A549 (cell line): Measurements from ENCODE around the gene CCDC70.

Experiments
- CHD2 ChIP-seq: fragments of 150-350 bp; IDR thresholded peaks from 2 replicates; pipeline ENCODE4 v1.6.1; 2014; ENCODE audit warnings: low read length; ENCODE audit not compliant: partially characterized antibody
- EP300 ChIP-seq, 2 experiments: fragments of >200 bp; sonication (Bioruptor Twin); formaldehyde crosslinking; IDR thresholded peaks; 2 replicates in 1 of 2; 3 replicates in 1 of 2; pipeline ENCODE4 v1.6.1; 2016 to 2017
- JUN ChIP-seq, 2 experiments: fragments of >200 bp; sonication (Bioruptor Twin); formaldehyde crosslinking; IDR thresholded peaks; 2 replicates in 1 of 2; 3 replicates in 1 of 2; pipeline ENCODE4 v1.6.1; 2016 to 2017
- KDM1A ChIP-seq: fragments of 200-600 bp; sonication (generic); IDR thresholded peaks from 2 replicates; pipeline ENCODE4 v1.6.1; 2016; ENCODE audit warnings: low read depth, mild to moderate bottlenecking
- POLR2A ChIP-seq: IDR thresholded peaks from 2 replicates; pipeline ENCODE4 v1.6.1; 2012; ENCODE audit warnings: mild to moderate bottlenecking, low read length
- RAD21 ChIP-seq, 2 experiments: fragments of >200 bp in 1 of 2; sonication (Bioruptor Twin) in 1 of 2; formaldehyde crosslinking in 1 of 2; IDR thresholded peaks in 1 of 2; conservative IDR thresholded peaks in 1 of 2; 2 replicates in 1 of 2; 3 replicates in 1 of 2; pipeline ENCODE4 v1.6.1; 2012 to 2018; ENCODE audit warnings: inconsistent platforms in 1 of 2
- RCOR1 ChIP-seq: fragments of 150-350 bp; IDR thresholded peaks from 2 replicates; pipeline ENCODE4 v1.6.1; 2014; ENCODE audit warnings: antibody characterized with exemption, low read length, low read depth
- SMC3 ChIP-seq: fragments of >200 bp; sonication (Bioruptor Twin); formaldehyde crosslinking; IDR thresholded peaks from 3 replicates; pipeline ENCODE4 v1.6.1; 2018; ENCODE audit warnings: inconsistent platforms
- TF ChIP-seq, protein P1 (sequence below): IDR thresholded peaks from 2 replicates; pipeline ENCODE4 v1.6.1; 2012
- TF ChIP-seq, protein P2 (sequence below): fragments of 450-650 bp; IDR thresholded peaks from 2 replicates; pipeline ENCODE4 v1.6.1; 2014; ENCODE audit warnings: antibody characterized with exemption
- TF ChIP-seq, protein P3 (sequence below): IDR thresholded peaks from 2 replicates; pipeline ENCODE4 v1.6.1; 2012; ENCODE audit warnings: low read depth, borderline replicate concordance
- TF ChIP-seq, protein P4 (sequence below): fragments of >200 bp; sonication (Bioruptor Twin); formaldehyde crosslinking; IDR thresholded peaks from 3 replicates; pipeline ENCODE4 v1.5.1; 2016

DNA sequence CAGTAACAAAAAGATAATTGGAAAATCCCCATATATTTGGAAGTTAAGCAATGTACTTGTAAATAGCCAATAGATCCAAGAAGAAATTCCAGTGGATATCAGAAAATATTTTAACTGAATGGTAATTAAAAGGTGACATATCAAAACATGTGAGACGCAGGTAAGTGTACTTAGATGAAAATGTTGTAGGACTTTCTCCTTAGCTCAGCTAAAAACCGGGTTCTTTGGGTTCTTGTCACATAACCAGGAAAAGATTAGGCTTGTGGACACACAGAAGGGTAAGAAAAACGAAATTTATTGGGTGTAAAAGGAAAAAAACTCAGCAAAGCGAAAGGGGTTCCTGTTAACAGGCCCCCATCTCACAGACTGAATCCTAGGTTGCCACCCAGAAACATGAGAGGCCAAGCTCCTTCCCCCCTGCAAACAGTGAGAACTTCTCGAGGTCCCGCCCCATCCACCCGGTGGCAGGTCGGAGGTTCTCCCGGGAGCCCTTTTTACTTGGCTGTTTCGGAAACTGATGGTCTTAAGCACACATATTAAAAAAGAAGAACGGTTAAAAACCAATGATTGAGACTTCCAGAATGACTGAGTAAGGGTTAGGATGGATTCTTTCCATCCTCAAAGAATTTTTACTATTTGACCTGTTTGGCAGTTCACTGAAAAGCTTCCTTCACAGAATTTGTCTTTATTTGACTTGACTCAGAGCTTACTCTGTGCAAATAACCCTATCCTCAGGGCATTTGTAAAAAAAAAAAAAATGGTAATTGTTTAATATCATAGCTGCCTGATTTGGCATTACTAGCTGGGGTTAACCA is 3.1 kb upstream of the CCDC70 start:
- TF ChIP-seq, protein P1, sequence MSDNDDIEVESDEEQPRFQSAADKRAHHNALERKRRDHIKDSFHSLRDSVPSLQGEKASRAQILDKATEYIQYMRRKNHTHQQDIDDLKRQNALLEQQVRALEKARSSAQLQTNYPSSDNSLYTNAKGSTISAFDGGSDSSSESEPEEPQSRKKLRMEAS, result no peak
- TF ChIP-seq RAD21 (conservative IDR thresholded peaks at IDR 0.05 in 1 of 2, IDR thresholded peaks at IDR 0.05 in 1 of 2), result no peak
- TF ChIP-seq EP300 (IDR thresholded peaks at IDR 0.05), result no peak
- no peak for TF ChIP-seq CHD2
- no peak for TF ChIP-seq RCOR1
- TF ChIP-seq, protein P2, sequence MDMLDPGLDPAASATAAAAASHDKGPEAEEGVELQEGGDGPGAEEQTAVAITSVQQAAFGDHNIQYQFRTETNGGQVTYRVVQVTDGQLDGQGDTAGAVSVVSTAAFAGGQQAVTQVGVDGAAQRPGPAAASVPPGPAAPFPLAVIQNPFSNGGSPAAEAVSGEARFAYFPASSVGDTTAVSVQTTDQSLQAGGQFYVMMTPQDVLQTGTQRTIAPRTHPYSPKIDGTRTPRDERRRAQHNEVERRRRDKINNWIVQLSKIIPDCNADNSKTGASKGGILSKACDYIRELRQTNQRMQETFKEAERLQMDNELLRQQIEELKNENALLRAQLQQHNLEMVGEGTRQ, result no peak
- TF ChIP-seq, protein P3, sequence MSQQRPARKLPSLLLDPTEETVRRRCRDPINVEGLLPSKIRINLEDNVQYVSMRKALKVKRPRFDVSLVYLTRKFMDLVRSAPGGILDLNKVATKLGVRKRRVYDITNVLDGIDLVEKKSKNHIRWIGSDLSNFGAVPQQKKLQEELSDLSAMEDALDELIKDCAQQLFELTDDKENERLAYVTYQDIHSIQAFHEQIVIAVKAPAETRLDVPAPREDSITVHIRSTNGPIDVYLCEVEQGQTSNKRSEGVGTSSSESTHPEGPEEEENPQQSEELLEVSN, result no peak
- TF ChIP-seq POLR2A, result no peak
- TF ChIP-seq, protein P4, sequence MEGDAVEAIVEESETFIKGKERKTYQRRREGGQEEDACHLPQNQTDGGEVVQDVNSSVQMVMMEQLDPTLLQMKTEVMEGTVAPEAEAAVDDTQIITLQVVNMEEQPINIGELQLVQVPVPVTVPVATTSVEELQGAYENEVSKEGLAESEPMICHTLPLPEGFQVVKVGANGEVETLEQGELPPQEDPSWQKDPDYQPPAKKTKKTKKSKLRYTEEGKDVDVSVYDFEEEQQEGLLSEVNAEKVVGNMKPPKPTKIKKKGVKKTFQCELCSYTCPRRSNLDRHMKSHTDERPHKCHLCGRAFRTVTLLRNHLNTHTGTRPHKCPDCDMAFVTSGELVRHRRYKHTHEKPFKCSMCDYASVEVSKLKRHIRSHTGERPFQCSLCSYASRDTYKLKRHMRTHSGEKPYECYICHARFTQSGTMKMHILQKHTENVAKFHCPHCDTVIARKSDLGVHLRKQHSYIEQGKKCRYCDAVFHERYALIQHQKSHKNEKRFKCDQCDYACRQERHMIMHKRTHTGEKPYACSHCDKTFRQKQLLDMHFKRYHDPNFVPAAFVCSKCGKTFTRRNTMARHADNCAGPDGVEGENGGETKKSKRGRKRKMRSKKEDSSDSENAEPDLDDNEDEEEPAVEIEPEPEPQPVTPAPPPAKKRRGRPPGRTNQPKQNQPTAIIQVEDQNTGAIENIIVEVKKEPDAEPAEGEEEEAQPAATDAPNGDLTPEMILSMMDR, result no peak
- TF ChIP-seq JUN (IDR thresholded peaks at IDR 0.05), result no peak
- TF ChIP-seq KDM1A, result no peak
- TF ChIP-seq SMC3, result no peak
